Islet precursor cell (in vitro differentiated cells): ENCODE data around the gene IGSF9B.
"Not testable (repeated sequence)": the region's sequence is repeated elsewhere in the genome, so short reads cannot be mapped to it uniquely, and the experiment has no call there.

Source experiments
- DNase-seq: peaks from one replicate; pipeline ENCODE4 v3.0.0-alpha.2; 2018

The IGSF9B gene

GRCh38 chr11:133956650-133957633 lies at the start of gene IGSF9B:
IGSF9B (minus strand) TSS chr11:133956968; CDS start chr11:133956754, 214 bp downstream.
- DNase-seq: peak; percentile 95

GRCh38 chr11:134004496-134005172 lies 47.9 kb upstream of the IGSF9B start:
- no peak for DNase-seq

GRCh38 chr11:134003792-134004495 lies 47.2 kb upstream of the IGSF9B start:
- DNase-seq: no peak

- DNase-seq: not testable (repeated sequence)
Observed at GRCh38 chr11:134002819-134003218, 46.1 kb upstream of the IGSF9B start.

- DNase-seq: not testable (repeated sequence)
Observed at GRCh38 chr11:134002338-134002737, 45.6 kb upstream of the IGSF9B start.

- DNase-seq: no peak
Observed at GRCh38 chr11:134001596-134001995, 44.8 kb upstream of the IGSF9B start.

GRCh38 chr11:134001088-134001487 lies 44.3 kb upstream of the IGSF9B start:
- DNase-seq: no peak

GRCh38 chr11:133999355-133999754 lies 42.6 kb upstream of the IGSF9B start:
- DNase-seq: no peak

GRCh38 chr11:133997554-133997953 lies 40.8 kb upstream of the IGSF9B start:
- no peak for DNase-seq

GRCh38 chr11:133996671-133997070 lies 39.9 kb upstream of the IGSF9B start:
- DNase-seq: no peak

GRCh38 chr11:133995066-133995465 lies 38.3 kb upstream of the IGSF9B start:
- DNase-seq: no peak

- DNase-seq: no peak
Observed at GRCh38 chr11:133993921-133994320, 37.2 kb upstream of the IGSF9B start.

- DNase-seq: no peak
Observed at GRCh38 chr11:133993107-133993506, 36.3 kb upstream of the IGSF9B start.

GRCh38 chr11:133992121-133992520 lies 35.4 kb upstream of the IGSF9B start:
- no peak for DNase-seq

GRCh38 chr11:133991101-133991500 lies 34.3 kb upstream of the IGSF9B start:
- DNase-seq: no peak

GRCh38 chr11:133990501-133990900 lies 33.7 kb upstream of the IGSF9B start:
- no peak for DNase-seq

GRCh38 chr11:133988686-133989410 lies 32.1 kb upstream of the IGSF9B start:
- no peak for DNase-seq

- no peak for DNase-seq
Observed at GRCh38 chr11:133987171-133987570, 30.4 kb upstream of the IGSF9B start.

- DNase-seq: no peak
Observed at GRCh38 chr11:133985981-133986944, 29.5 kb upstream of the IGSF9B start.

- DNase-seq: no peak
Observed at GRCh38 chr11:133984828-133985227, 28.1 kb upstream of the IGSF9B start.

GRCh38 chr11:133983660-133984316 lies 27.0 kb upstream of the IGSF9B start:
- DNase-seq: no peak
